Measurements from ENCODE around the gene GEN1. TPM values are rescaled to one million over a fixed set of nuclear protein-coding genes. Genes with fewer than 3 reads are reported as not detected.

The GEN1 gene
- total and polyA plus RNA-seq, 2 of the 13 experiments (the other 11 are each of a cell fraction or from before 2014, with no cell fraction given): 9.9 to 27.1 TPM

- TF ChIP-seq SRSF9 (IDR thresholded peaks at IDR 0.05; ENCODE audit: borderline replicate concordance, insufficient read depth, low read depth, low read length, poor library complexity, severe bottlenecking): no peak
- peak; percentile 43; the same call in 1 of the 2 replicates for TF ChIP-seq TEF (CRISPR knock-in tag; IDR thresholded peaks at IDR 0.05)
- peak; percentile 4 for TF ChIP-seq XRCC5 (optimal IDR thresholded peaks at IDR 0.05; ENCODE audit: low read length)
- no peak for TF ChIP-seq ONECUT2 (CRISPR knock-in tag; IDR thresholded peaks at IDR 0.05)
- 0 out of 2 replicates have a peak, but pooled peaks have one; percentile 10 for TF ChIP-seq PPARG (CRISPR knock-in tag; conservative IDR thresholded peaks at IDR 0.05)
- TF ChIP-seq RXRB (CRISPR knock-in tag; IDR thresholded peaks at IDR 0.05; ENCODE audit: borderline replicate concordance): peak; percentile 39; the same call in 1 of the 2 replicates
- TF ChIP-seq, protein P1, sequence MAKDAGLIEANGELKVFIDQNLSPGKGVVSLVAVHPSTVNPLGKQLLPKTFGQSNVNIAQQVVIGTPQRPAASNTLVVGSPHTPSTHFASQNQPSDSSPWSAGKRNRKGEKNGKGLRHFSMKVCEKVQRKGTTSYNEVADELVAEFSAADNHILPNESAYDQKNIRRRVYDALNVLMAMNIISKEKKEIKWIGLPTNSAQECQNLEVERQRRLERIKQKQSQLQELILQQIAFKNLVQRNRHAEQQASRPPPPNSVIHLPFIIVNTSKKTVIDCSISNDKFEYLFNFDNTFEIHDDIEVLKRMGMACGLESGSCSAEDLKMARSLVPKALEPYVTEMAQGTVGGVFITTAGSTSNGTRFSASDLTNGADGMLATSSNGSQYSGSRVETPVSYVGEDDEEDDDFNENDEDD (CRISPR knock-in tag; IDR thresholded peaks at IDR 0.05; ENCODE audit: borderline replicate concordance): 0 out of 2 replicates have a peak, but pooled peaks have one; percentile 11
- peak; percentile 71; the same call in 1 of the 2 replicates for TF ChIP-seq ZNF607 (CRISPR knock-in tag; IDR thresholded peaks at IDR 0.05; ENCODE audit: borderline replicate concordance)
- TF ChIP-seq ZNF205 (CRISPR knock-in tag; IDR thresholded peaks at IDR 0.05): peak; percentile 17; the same call in 1 of the 2 replicates
- peak; percentile 71; the same call in 1 of the 2 replicates for TF ChIP-seq TARDBP (CRISPR knock-in tag; IDR thresholded peaks at IDR 0.05)
- TF ChIP-seq, protein P2, sequence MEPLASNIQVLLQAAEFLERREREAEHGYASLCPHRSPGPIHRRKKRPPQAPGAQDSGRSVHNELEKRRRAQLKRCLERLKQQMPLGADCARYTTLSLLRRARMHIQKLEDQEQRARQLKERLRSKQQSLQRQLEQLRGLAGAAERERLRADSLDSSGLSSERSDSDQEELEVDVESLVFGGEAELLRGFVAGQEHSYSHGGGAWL (CRISPR knock-in tag; IDR thresholded peaks at IDR 0.05): peak; percentile 85
- TF ChIP-seq GMEB1 (CRISPR knock-in tag; IDR thresholded peaks at IDR 0.05; ENCODE audit: borderline replicate concordance): peak; percentile 50
- TF ChIP-seq ZNF772 (CRISPR knock-in tag; IDR thresholded peaks at IDR 0.05): peak; percentile 53; the same call in 1 of the 2 replicates
- peak; percentile 85; the same call in 1 of the 2 replicates for TF ChIP-seq SAFB2 (CRISPR knock-in tag; IDR thresholded peaks at IDR 0.05; ENCODE audit: borderline replicate concordance, low read depth)
- TF ChIP-seq, protein P3, sequence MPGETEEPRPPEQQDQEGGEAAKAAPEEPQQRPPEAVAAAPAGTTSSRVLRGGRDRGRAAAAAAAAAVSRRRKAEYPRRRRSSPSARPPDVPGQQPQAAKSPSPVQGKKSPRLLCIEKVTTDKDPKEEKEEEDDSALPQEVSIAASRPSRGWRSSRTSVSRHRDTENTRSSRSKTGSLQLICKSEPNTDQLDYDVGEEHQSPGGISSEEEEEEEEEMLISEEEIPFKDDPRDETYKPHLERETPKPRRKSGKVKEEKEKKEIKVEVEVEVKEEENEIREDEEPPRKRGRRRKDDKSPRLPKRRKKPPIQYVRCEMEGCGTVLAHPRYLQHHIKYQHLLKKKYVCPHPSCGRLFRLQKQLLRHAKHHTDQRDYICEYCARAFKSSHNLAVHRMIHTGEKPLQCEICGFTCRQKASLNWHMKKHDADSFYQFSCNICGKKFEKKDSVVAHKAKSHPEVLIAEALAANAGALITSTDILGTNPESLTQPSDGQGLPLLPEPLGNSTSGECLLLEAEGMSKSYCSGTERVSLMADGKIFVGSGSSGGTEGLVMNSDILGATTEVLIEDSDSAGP (CRISPR knock-in tag; IDR thresholded peaks at IDR 0.05; ENCODE audit: borderline replicate concordance): peak; percentile 83; the same call in 1 of the 2 replicates
- peak; percentile 88 for TF ChIP-seq THYN1 (CRISPR knock-in tag; IDR thresholded peaks at IDR 0.05; ENCODE audit: borderline replicate concordance, low read depth)
- TF ChIP-seq HNRNPK (IDR thresholded peaks at IDR 0.05; ENCODE audit: low read depth, low read length, poor library complexity, severe bottlenecking): peak; percentile 57
- 0 out of 2 replicates have a peak, but pooled peaks have one; percentile 65 for TF ChIP-seq ZNF782 (CRISPR knock-in tag; IDR thresholded peaks at IDR 0.05; ENCODE audit: borderline replicate concordance)
- TF ChIP-seq GLI4 (CRISPR knock-in tag; IDR thresholded peaks at IDR 0.05; ENCODE audit: borderline replicate concordance): 0 out of 2 replicates have a peak, but pooled peaks have one; percentile 83
- TF ChIP-seq ZNF160 (CRISPR knock-in tag; IDR thresholded peaks at IDR 0.05): peak; percentile 28; the same call in 1 of the 2 replicates
- TF ChIP-seq ARID2 (CRISPR knock-in tag; IDR thresholded peaks at IDR 0.05; ENCODE audit: borderline replicate concordance): peak; percentile 94; the same call in 1 of the 2 replicates
Observed at GRCh38 chr2:17752892-17753802, 791 bp upstream of the GEN1 start (continued).

Measured in HepG2 (cell line).